Ishikawa (cell line): ENCODE results near the gene HMCN1.

Experiments
- CEBPB ChIP-seq: IDR thresholded peaks from 2 replicates; pipeline ENCODE4 v1.6.1; 2012
- CREB1 ChIP-seq: IDR thresholded peaks from 2 replicates; pipeline ENCODE4 v1.6.1; 2012; ENCODE audit warnings: low read depth
- EGR1 ChIP-seq: IDR thresholded peaks from 2 replicates; pipeline ENCODE4 v1.6.1; 2012
- EP300 ChIP-seq: IDR thresholded peaks from 2 replicates; pipeline ENCODE4 v1.6.1; 2012; ENCODE audit warnings: borderline replicate concordance
- FOXM1 ChIP-seq: IDR thresholded peaks from 2 replicates; pipeline ENCODE4 v1.6.1; 2012; ENCODE audit warnings: low read depth, borderline replicate concordance
- MAX ChIP-seq: IDR thresholded peaks from 2 replicates; pipeline ENCODE4 v1.6.1; 2012
- NFIC ChIP-seq: IDR thresholded peaks from 2 replicates; pipeline ENCODE4 v1.6.1; 2012
- RAD21 ChIP-seq: IDR thresholded peaks from 2 replicates; pipeline ENCODE4 v1.6.1; 2012; ENCODE audit warnings: low read depth
- REST ChIP-seq: IDR thresholded peaks from 2 replicates; pipeline ENCODE4 v1.6.1; 2012; ENCODE audit warnings: low read depth, mild to moderate bottlenecking
- TAF1 ChIP-seq: IDR thresholded peaks from 2 replicates; pipeline ENCODE4 v1.6.1; 2012; ENCODE audit warnings: low read depth, mild to moderate bottlenecking
- TCF12 ChIP-seq: IDR thresholded peaks from 2 replicates; pipeline ENCODE4 v1.6.1; 2012; ENCODE audit warnings: low read depth
- TEAD4 ChIP-seq: IDR thresholded peaks from 2 replicates; pipeline ENCODE4 v1.6.1; 2012
- USF1 ChIP-seq: IDR thresholded peaks from 2 replicates; pipeline ENCODE4 v1.6.1; 2012
- YY1 ChIP-seq: IDR thresholded peaks from 2 replicates; pipeline ENCODE4 v1.6.1; 2012; ENCODE audit warnings: low read depth
- ZBTB7A ChIP-seq: IDR thresholded peaks from 2 replicates; pipeline ENCODE4 v1.6.1; 2012; ENCODE audit warnings: low read depth

The HMCN1 gene

GRCh38 chr1:186189156-186189555 is 455.0 kb downstream of the HMCN1 start:
- TF ChIP-seq TAF1 (no peak), MAX (no peak), EP300 (no peak), ZBTB7A (no peak), USF1 (no peak), CEBPB (no peak), EGR1 (no peak), YY1 (no peak), FOXM1 (no peak), TCF12 (no peak), CREB1 (no peak), RAD21 (no peak), TEAD4 (no peak), NFIC (no peak)

GRCh38 chr1:186191511-186191910 is 457.3 kb downstream of the HMCN1 start:
- no peak for TF ChIP-seq YY1
- no peak for TF ChIP-seq NFIC
- TF ChIP-seq REST: no peak
- no peak for TF ChIP-seq RAD21
- no peak for TF ChIP-seq TCF12
- TF ChIP-seq EGR1: no peak
- TF ChIP-seq CREB1: no peak
- TF ChIP-seq FOXM1: no peak
- TF ChIP-seq EP300: no peak
- TF ChIP-seq TAF1: no peak
- no peak for TF ChIP-seq TEAD4
- no peak for TF ChIP-seq MAX
- TF ChIP-seq CEBPB: no peak
- TF ChIP-seq USF1: no peak
- TF ChIP-seq ZBTB7A: no peak

DNA sequence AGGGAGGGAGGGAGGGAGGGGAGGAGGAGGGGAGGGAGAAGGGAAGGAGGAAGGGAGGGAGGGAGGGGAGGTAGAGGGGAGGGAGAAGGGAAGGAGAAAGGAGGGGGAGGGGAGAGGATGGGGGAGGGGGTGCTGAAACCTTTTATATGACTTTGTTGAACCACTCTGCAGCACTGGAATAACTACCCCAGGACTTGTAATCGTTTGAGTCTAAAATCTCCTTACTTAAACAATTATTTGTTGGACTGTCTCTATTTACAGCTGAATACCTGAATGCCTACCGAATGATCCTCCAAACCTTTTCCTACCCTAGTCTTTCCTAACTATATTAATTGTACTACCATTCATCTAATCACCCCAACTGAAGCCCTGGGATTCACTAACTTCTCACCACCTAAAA is 459.0 kb downstream of the HMCN1 start:
- no peak for TF ChIP-seq FOXM1
- TF ChIP-seq REST: no peak
- no peak for TF ChIP-seq YY1
- TF ChIP-seq EGR1: no peak
- no peak for TF ChIP-seq USF1
- no peak for TF ChIP-seq CEBPB
- no peak for TF ChIP-seq RAD21
- no peak for TF ChIP-seq TCF12
- no peak for TF ChIP-seq CREB1

GRCh38 chr1:186194107-186194756 is 460.0 kb downstream of the HMCN1 start:
- TF ChIP-seq NFIC: no peak
- TF ChIP-seq RAD21: no peak
- TF ChIP-seq FOXM1: no peak

DNA sequence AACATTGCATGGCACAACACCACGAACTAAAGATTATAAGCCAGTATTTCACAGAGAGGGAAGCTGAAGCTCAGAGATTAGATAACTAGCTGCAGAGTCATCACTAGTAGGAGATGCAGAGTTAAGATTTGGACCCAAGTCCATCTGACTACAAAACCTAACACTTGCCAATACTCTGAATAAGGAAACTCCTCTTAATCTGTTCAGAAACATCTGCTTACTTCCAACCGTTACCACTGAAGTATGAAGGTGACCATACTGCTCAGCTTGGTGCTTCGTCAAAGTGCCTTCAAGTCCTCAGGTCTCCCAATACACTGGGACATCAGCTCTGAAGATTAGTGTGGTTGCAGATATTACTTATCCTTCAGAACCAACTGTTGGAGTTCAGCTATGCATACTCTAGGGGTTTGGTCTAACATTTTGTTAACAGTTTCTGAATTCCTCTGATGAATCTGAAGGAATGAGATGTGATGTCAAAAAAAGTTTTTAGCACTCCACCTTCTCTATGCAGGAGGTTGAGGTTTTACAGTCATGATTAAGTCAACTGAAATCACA is 461.3 kb downstream of the HMCN1 start:
- no peak for TF ChIP-seq YY1
- no peak for TF ChIP-seq CREB1
- no peak for TF ChIP-seq FOXM1

DNA sequence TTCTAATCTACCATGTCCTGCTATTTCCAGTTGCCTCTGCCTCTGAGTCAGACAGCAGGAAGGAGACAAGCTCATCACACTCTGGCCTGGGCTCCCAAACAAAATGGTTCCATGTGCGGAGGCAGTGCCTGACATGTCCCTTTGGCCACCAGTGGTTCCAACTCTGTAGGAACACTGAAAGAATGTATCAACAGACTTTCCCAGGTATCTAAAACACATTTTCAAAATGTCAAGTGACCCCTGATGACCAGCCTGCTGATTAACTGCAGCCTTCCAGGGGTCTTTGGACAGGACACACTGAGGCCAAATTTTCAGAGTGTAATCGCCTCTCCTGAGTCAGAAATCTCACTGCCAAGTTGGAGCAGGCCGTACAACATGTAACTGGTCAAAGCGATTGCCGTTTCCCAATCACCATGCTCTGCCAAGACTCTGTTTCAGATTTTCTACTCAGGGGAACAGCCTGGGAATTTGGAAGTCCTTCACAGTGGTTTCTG is 468.1 kb downstream of the HMCN1 start:
- TF ChIP-seq TEAD4 (no peak), NFIC (no peak), TCF12 (no peak), CEBPB (no peak), EGR1 (no peak)
